GM12891 (cell line): Measurements from ENCODE around the gene GANC.
"Not testable (repeated sequence)": the region's sequence is repeated elsewhere in the genome, so short reads cannot be mapped to it uniquely, and the experiment has no call there.

Experiments used
- DNase-seq: peaks from one replicate; pipeline ENCODE4 v3.0.0; 2011; ENCODE audit warnings: low spot score; ENCODE audit not compliant: insufficient read length
- FAIRE-seq: peaks from 2 replicates; lab custom pipeline; 2011; peaks lifted over from hg19 to GRCh38; lab: Jason Lieb, UNC
- PAX5 ChIP-seq: IDR thresholded peaks from 2 replicates; pipeline ENCODE4 v1.6.1; 2011; ENCODE audit warnings: low read length, moderate library complexity, mild to moderate bottlenecking; ENCODE audit not compliant: insufficient read depth, severe bottlenecking
- POLR2A ChIP-seq: IDR thresholded peaks from 2 replicates; pipeline ENCODE4 v1.6.1; 2011; ENCODE audit warnings: low read depth, low read length, control low read depth
- POLR2AphosphoS5 ChIP-seq: IDR thresholded peaks from 2 replicates; pipeline ENCODE4 v1.6.1; 2011; ENCODE audit warnings: low read depth, low read length, control low read depth
- POU2F2 ChIP-seq: IDR thresholded peaks from 2 replicates; pipeline ENCODE4 v1.6.1; 2011; ENCODE audit warnings: low read depth, mild to moderate bottlenecking, control low read depth, low read length, moderate library complexity
- SPI1 ChIP-seq: IDR thresholded peaks from 2 replicates; pipeline ENCODE4 v1.6.1; 2011; ENCODE audit warnings: low read depth, low read length, control low read depth
- TAF1 ChIP-seq: IDR thresholded peaks from 2 replicates; pipeline ENCODE4 v1.6.1; 2011; ENCODE audit warnings: low read depth, low read length, control low read depth

GANC gene

GRCh38 chr15:42315521-42315920 is 42.5 kb downstream of the GANC start:
- DNase-seq: no peak
- TF ChIP-seq POU2F2 (no peak), SPI1 (no peak), TAF1 (no peak), POLR2AphosphoS5 (no peak), POLR2A (no peak), PAX5 (no peak)
- FAIRE-seq: no peak

GRCh38 chr15:42316282-42316805 is 43.3 kb downstream of the GANC start:
- not testable (repeated sequence) for FAIRE-seq, DNase-seq

GRCh38 chr15:42319206-42319605 is 46.2 kb downstream of the GANC start:
- FAIRE-seq (no peak), DNase-seq (no peak)
- no peak for TF ChIP-seq PAX5
- TF ChIP-seq POU2F2: no peak
- TF ChIP-seq POLR2AphosphoS5: no peak

- no peak for TF ChIP-seq TAF1
- TF ChIP-seq POLR2AphosphoS5: no peak
- TF ChIP-seq POLR2A: no peak
- no peak for TF ChIP-seq POU2F2
- no peak for TF ChIP-seq PAX5
- no peak for TF ChIP-seq SPI1
- DNase-seq (no peak), FAIRE-seq (no peak)
These were observed 51.3 kb downstream of the GANC start for GRCh38 chr15:42324308-42324707.

GRCh38 chr15:42329161-42329560 is 56.2 kb downstream of the GANC start:
- FAIRE-seq (no peak), DNase-seq (no peak)
- TF ChIP-seq POU2F2: no peak
- TF ChIP-seq POLR2A: no peak
- TF ChIP-seq POLR2AphosphoS5: no peak
- TF ChIP-seq PAX5: no peak
- no peak for TF ChIP-seq SPI1
- TF ChIP-seq TAF1: no peak

GRCh38 chr15:42329992-42330391 is 57.0 kb downstream of the GANC start:
- TF ChIP-seq POU2F2: no peak
- no peak for TF ChIP-seq TAF1
- no peak for TF ChIP-seq SPI1
- TF ChIP-seq POLR2AphosphoS5: no peak
- no peak for TF ChIP-seq PAX5
- TF ChIP-seq POLR2A: no peak
- FAIRE-seq (no peak), DNase-seq (no peak)

- TF ChIP-seq POLR2A: no peak
- no peak for TF ChIP-seq PAX5
- TF ChIP-seq TAF1: no peak
- TF ChIP-seq SPI1: no peak
- TF ChIP-seq POLR2AphosphoS5: no peak
- TF ChIP-seq POU2F2: no peak
- DNase-seq (no peak), FAIRE-seq (peak; percentile 69)
These were observed 58.2 kb downstream of the GANC start for GRCh38 chr15:42331235-42331634.

GRCh38 chr15:42332331-42332730 is 59.3 kb downstream of the GANC start:
- TF ChIP-seq POLR2A (no peak), TAF1 (no peak), POU2F2 (no peak), POLR2AphosphoS5 (no peak), PAX5 (no peak), SPI1 (no peak)
- DNase-seq (no peak), FAIRE-seq (no peak)

GRCh38 chr15:42335074-42335473 is 62.1 kb downstream of the GANC start:
- DNase-seq (no peak), FAIRE-seq (no peak)
- TF ChIP-seq PAX5 (no peak), POLR2AphosphoS5 (no peak), SPI1 (no peak), POLR2A (no peak), POU2F2 (no peak), TAF1 (no peak)

- DNase-seq, FAIRE-seq: not testable (repeated sequence)
These were observed 63.6 kb downstream of the GANC start for GRCh38 chr15:42336650-42337049.

GRCh38 chr15:42337104-42337503 is 64.1 kb downstream of the GANC start:
- FAIRE-seq, DNase-seq: not testable (repeated sequence)
